H1 (cell line): ENCODE measurements around the gene DHCR7. TPM values are rescaled to one million over a fixed set of nuclear protein-coding genes. Genes with fewer than 3 reads are reported as not detected.

Source experiments
- BRCA1 ChIP-seq: IDR thresholded peaks from 2 replicates; pipeline ENCODE4 v1.6.1; 2012; ENCODE audit warnings: low read depth, low read length, improper control_type of control experiment
- CHD7 ChIP-seq: fragments of 300-600 bp; sonication (generic); IDR thresholded peaks from 2 replicates; pipeline ENCODE4 v1.7.1; 2012; ENCODE audit warnings: low read length, moderate library complexity, mild to moderate bottlenecking, inconsistent platforms; ENCODE audit not compliant: insufficient replicate concordance
- GTF2F1 ChIP-seq: IDR thresholded peaks from 2 replicates; pipeline ENCODE4 v1.6.1; 2012; ENCODE audit warnings: low read depth, low read length, improper control_type of control experiment, borderline replicate concordance
- SUZ12 ChIP-seq: fragments of 200-600 bp; sonication (generic); IDR thresholded peaks from 2 replicates; pipeline ENCODE4 v1.6.1; 2012; ENCODE audit warnings: mild to moderate bottlenecking, inconsistent platforms, low read length, moderate library complexity, mixed read lengths
- TAF1 ChIP-seq: IDR thresholded peaks from 2 replicates; pipeline ENCODE4 v1.6.1; 2011; ENCODE audit warnings: mild to moderate bottlenecking, low read depth, low read length
- TCF12 ChIP-seq: IDR thresholded peaks from 2 replicates; pipeline ENCODE4 v1.6.1; 2011; ENCODE audit warnings: low read depth, mild to moderate bottlenecking, low read length
- USF2 ChIP-seq: IDR thresholded peaks from 2 replicates; pipeline ENCODE4 v1.6.1; 2011; ENCODE audit warnings: low read length, improper control_type of control experiment
- polyA plus RNA-seq, 7 experiments: library from polyadenylated mRNA; depleted of rRNA in 3 of 7; stranded (reverse) in 5 of 7; unstranded in 2 of 7; fragments of >200 nt in 5 of 7; fragments of 200-250 nt in 2 of 7; gene quantifications; 1 replicate in 5 of 7; 2 replicates in 1 of 7; 4 replicates in 1 of 7; pipeline versions ENCODE4 v1.2.1 to v1.2.3, GENCODE V29; 2011 to 2013; ENCODE audit warnings: missing spikeins in 2 of 7, mixed read lengths in 2 of 7
- total RNA-seq: library from RNA; stranded (reverse); fragmentation: NEBNext Ultra II Directional; extraction: Animal tissue kit (Norgen Biotek cat#: 25700); gene quantifications from 2 replicates; pipeline ENCODE4 v1.2.1, GENCODE V29; 2021

DHCR7 gene
- total and polyA plus RNA-seq, 2 of the 8 experiments (the other 6 are each of a cell fraction or from before 2014, with no cell fraction given) = 144 to 157 TPM

- TF ChIP-seq CHD7 (no peak), BRCA1 (no peak), SUZ12 (no peak), USF2 (no peak), TAF1 (no peak), GTF2F1 (no peak), TCF12 (no peak)
Measured at GRCh38 chr11:71407356-71407755, 40.8 kb downstream of the DHCR7 start (continued).
